ENCODE data around the gene C1QL1. TPM values are rescaled to one million over a fixed set of nuclear protein-coding genes. Genes with fewer than 3 reads are reported as not detected.

Gene C1QL1
- total and polyA plus RNA-seq, 9 of the 15 experiments (the other 6 are each of a cell fraction or from before 2014, with no cell fraction given), result 0.07 to 0.12 (median 0.09) TPM; not detected in 6

DNA sequence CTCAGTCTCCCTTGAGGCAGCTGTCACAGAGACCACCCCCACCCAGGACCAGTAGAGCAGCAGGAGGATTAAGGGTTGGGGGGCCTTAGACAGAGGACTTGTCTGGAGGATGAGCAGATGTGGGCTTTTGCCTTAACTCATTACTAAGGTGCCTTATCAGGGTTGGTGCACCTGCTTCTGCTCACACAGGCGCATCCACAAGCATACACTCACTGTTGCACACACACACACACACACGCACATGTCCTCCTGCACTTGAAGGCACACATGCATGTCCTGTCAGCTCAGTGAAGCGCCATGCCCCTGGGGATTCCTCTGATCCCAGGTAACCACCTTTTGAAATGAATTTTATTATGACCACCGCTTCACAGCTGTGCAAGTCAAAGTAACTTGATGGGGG is 54.0 kb downstream of the C1QL1 start (continued):
- TF ChIP-seq CBFA2T2 (conservative IDR thresholded peaks at IDR 0.05), result peak; percentile 40

DNA sequence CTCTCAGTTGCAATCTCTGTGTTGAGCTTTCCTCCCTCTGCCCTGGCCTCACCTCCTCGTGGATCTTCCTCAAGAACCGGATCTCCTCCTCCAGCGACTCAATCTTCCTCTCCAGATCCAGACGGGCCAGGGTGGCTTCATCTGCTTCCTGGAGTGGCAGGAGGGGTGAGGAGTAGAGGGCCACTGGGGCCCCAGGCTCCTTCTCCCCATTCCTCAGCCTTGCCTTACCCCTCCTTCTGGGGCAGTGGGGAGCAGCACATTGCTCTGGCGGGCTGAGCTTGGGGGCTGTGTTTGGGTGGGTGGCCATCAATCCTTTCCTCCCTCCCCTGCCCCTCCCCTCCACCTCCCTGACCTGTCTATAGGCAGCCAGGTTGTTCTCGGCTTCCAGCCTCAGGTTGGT is 54.4 kb downstream of the C1QL1 start:
- Histone ChIP-seq H3K9me3 (replicated peaks; ENCODE audit: control insufficient read depth, insufficient read depth, low read depth, low read length) (no peaks in the 10 kb centered on the region), H3K27ac (ENCODE audit: extremely low read depth, low read depth, low read length) (no peak overlapping the region), H2AFZ (ENCODE audit: low read depth, low read length) (peak overlapping the region; percentile 68), H3K79me2 (ENCODE audit: control insufficient read depth, insufficient read depth, low read length) (no peaks in the 10 kb centered on the region), H3K27me3 (ENCODE audit: control insufficient read depth in 2 of 2, insufficient read depth in 2 of 2, low read length in 2 of 2) (peaks cover 0 to 11% of the 10 kb centered on the region in 2 experiments; a peak in 1 of 5 replicates), H3K4me2 (ENCODE audit: insufficient read depth, low read length) (no peak overlapping the region), H4K20me1 (replicated peaks; ENCODE audit: control insufficient read depth, insufficient read depth, low read length) (no peaks in the 10 kb centered on the region), H3K4me3 (no peak overlapping the region), H3K9ac (ENCODE audit: insufficient read depth in 1 of 2, low read depth in 2 of 2, low read length in 2 of 2) (no peak overlapping the region), H3K36me3 (ENCODE audit: control insufficient read depth, insufficient read depth, low read length) (no peaks in the 10 kb centered on the region), H3K4me1 (replicated peaks in 1 of 2; ENCODE audit: control insufficient read depth in 2 of 2, insufficient read depth in 2 of 2, low read length in 2 of 2) (peaks cover 9 to 32% of the 10 kb centered on the region in 2 experiments; a peak in 4 of 5 replicates), H3K9me1 (ENCODE audit: control insufficient read depth, insufficient read depth, low read length) (no peaks in the 10 kb centered on the region)
- no peak for ATAC-seq
- no TSS peak for BruUV-seq (replicated peaks)
- FAIRE-seq, result no peak
- ChIA-PET CTCF (ENCODE audit: low intra/inter-chr PET ratio) (no interaction called here), POLR2A (interaction anchor here (0.5 to 1.2 kb wide), 3 partner anchors 13 to 276 kb away, joined by 3 to 4 read pairs (median 4); no protein-coding TSS in a partner anchor)
- intact Hi-C loops (cut with micrococcal nuclease) (no loop called here), in situ Hi-C loops (cut with MboI) (no loop called here)
- TF ChIP-seq, protein P1, sequence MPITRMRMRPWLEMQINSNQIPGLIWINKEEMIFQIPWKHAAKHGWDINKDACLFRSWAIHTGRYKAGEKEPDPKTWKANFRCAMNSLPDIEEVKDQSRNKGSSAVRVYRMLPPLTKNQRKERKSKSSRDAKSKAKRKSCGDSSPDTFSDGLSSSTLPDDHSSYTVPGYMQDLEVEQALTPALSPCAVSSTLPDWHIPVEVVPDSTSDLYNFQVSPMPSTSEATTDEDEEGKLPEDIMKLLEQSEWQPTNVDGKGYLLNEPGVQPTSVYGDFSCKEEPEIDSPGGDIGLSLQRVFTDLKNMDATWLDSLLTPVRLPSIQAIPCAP (CRISPR knock-in tag; IDR thresholded peaks at IDR 0.05; ENCODE audit: borderline replicate concordance), result no peak
- TF ChIP-seq GATAD2B (IDR thresholded peaks at IDR 0.05; ENCODE audit: borderline replicate concordance) (no peak), HDAC1 (IDR thresholded peaks at IDR 0.05) (0 out of 4 replicates have a peak, but pooled peaks of 1 of the 2 experiments have one; percentile 11)
- peak in 2 of 4 experiments; percentile 51 to 53 for DNase-seq (ENCODE audit: extremely low read depth in 1 of 4, low spot score in 3 of 4)
- 6% methylated on average over 3 of the region's 6 CpGs for WGBS (ENCODE audit: insufficient coverage, low coverage, missing lambda C conversion rate)

Measured in K562 (cell line).